Endothelial cell of umbilical vein (primary cell): ENCODE data around the gene CCDC40.

Experiments
- EZH2 ChIP-seq: IDR thresholded peaks from 2 replicates; pipeline ENCODE4 v1.6.1; 2012; ENCODE audit warnings: borderline replicate concordance, low read depth, mild to moderate bottlenecking, moderate library complexity, low read length, inconsistent platforms; ENCODE audit not compliant: severe bottlenecking
- FOS ChIP-seq: IDR thresholded peaks from 2 replicates; pipeline ENCODE4 v1.6.1; 2011; ENCODE audit warnings: mild to moderate bottlenecking, low read length, moderate library complexity, borderline replicate concordance; ENCODE audit not compliant: insufficient read depth
- GATA2 ChIP-seq: IDR thresholded peaks from 2 replicates; pipeline ENCODE4 v1.7.0; 2011; ENCODE audit warnings: low read depth, mild to moderate bottlenecking, moderate library complexity, mixed read lengths, low read length; ENCODE audit not compliant: insufficient read length, insufficient read depth
- JUN ChIP-seq: IDR thresholded peaks from 2 replicates; pipeline ENCODE4 v1.6.1; 2011; ENCODE audit warnings: borderline replicate concordance, low read depth; ENCODE audit not compliant: insufficient read length, insufficient read depth
- POLR2A ChIP-seq: IDR thresholded peaks from 2 replicates; pipeline ENCODE4 v1.6.1; 2012; ENCODE audit warnings: low read depth, mild to moderate bottlenecking, control low read depth, low read length
- POLR2AphosphoS5 ChIP-seq: IDR thresholded peaks from 2 replicates; pipeline ENCODE4 v1.6.1; 2012; ENCODE audit warnings: low read depth, mild to moderate bottlenecking, control low read depth, low read length, moderate library complexity; ENCODE audit not compliant: insufficient read depth
- TF ChIP-seq, protein P1 (sequence below), 2 donors: IDR thresholded peaks; 1 replicate in 1 of 2; 2 replicates in 1 of 2; pipeline ENCODE4 v1.5.1; 2011; ENCODE audit warnings: low read length in 2 of 2, mild to moderate bottlenecking in 2 of 2, moderate library complexity in 2 of 2, control low read depth in 1 of 2, inconsistent platforms in 1 of 2, low read depth in 1 of 2; ENCODE audit not compliant: insufficient read depth in 1 of 2; ENCODE audit errors: extremely low read depth in 1 of 2
- TF ChIP-seq, protein P2 (sequence below): IDR thresholded peaks from 2 replicates; pipeline ENCODE4 v1.6.1; 2011; ENCODE audit not compliant: insufficient read depth, insufficient read length

DNA sequence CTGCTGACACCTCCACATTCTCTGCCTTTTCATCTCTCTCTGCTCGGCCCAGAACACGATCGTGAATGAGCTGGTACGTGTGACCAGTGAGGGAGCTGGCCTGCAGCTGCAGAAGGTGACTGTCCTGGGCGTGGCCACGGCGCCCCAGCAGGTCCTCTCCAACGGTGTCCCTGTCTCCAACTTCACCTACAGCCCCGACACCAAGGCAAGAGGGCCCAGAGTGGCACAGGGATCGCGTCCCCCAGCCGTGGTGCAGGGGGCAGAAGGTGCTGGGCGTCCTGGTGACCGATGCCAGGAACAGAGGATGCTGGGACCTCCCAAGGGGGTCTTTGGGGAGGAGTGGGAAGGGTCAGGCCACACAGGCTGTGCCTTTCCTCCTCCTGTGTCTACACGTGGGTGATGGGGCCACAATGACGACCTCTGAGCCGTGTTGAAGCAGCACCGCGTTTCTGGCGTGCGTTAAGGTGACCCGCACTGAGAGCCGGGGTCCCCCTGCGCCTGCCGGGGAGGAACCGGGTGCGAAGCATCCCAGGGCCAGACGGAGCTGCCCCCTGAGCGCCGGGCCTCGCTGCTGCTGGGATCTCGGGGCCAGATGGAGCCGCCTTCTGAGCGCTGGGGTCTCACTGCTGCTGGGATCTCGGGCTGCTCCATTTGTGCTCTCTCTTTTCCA, 82.3 kb downstream of the CCDC40 start:
- TF ChIP-seq, protein P1, sequence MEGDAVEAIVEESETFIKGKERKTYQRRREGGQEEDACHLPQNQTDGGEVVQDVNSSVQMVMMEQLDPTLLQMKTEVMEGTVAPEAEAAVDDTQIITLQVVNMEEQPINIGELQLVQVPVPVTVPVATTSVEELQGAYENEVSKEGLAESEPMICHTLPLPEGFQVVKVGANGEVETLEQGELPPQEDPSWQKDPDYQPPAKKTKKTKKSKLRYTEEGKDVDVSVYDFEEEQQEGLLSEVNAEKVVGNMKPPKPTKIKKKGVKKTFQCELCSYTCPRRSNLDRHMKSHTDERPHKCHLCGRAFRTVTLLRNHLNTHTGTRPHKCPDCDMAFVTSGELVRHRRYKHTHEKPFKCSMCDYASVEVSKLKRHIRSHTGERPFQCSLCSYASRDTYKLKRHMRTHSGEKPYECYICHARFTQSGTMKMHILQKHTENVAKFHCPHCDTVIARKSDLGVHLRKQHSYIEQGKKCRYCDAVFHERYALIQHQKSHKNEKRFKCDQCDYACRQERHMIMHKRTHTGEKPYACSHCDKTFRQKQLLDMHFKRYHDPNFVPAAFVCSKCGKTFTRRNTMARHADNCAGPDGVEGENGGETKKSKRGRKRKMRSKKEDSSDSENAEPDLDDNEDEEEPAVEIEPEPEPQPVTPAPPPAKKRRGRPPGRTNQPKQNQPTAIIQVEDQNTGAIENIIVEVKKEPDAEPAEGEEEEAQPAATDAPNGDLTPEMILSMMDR (IDR thresholded peaks at IDR 0.05; ENCODE audit: extremely low read depth in 1 of 2, insufficient read depth in 1 of 2, low read depth in 1 of 2, low read length in 2 of 2), result no peak
- TF ChIP-seq POLR2A (no peak), POLR2AphosphoS5 (no peak), JUN (no peak), EZH2 (no peak), FOS (no peak), GATA2 (no peak)
- TF ChIP-seq, protein P2, sequence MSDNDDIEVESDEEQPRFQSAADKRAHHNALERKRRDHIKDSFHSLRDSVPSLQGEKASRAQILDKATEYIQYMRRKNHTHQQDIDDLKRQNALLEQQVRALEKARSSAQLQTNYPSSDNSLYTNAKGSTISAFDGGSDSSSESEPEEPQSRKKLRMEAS, result no peak
